GM19455 (cell line): ENCODE data around the gene U2AF1L4.
"Not testable (repeated sequence)": the region's sequence is repeated elsewhere in the genome, so short reads cannot be mapped to it uniquely, and the experiment has no call there.

ENCODE experiments used
- ATAC-seq: cut with Tn5 transposase; IDR thresholded peaks from one replicate; pipeline ENCODE4 v1.9.1; 2021; ENCODE audit not compliant: unreplicated experiment

Gene U2AF1L4

GRCh38 chr19:35727956-35728706 lies 17.1 kb downstream of the U2AF1L4 start:
- ATAC-seq, result no peak

- ATAC-seq, result no peak
These were observed 17.9 kb downstream of the U2AF1L4 start for GRCh38 chr19:35727053-35727955.

DNA sequence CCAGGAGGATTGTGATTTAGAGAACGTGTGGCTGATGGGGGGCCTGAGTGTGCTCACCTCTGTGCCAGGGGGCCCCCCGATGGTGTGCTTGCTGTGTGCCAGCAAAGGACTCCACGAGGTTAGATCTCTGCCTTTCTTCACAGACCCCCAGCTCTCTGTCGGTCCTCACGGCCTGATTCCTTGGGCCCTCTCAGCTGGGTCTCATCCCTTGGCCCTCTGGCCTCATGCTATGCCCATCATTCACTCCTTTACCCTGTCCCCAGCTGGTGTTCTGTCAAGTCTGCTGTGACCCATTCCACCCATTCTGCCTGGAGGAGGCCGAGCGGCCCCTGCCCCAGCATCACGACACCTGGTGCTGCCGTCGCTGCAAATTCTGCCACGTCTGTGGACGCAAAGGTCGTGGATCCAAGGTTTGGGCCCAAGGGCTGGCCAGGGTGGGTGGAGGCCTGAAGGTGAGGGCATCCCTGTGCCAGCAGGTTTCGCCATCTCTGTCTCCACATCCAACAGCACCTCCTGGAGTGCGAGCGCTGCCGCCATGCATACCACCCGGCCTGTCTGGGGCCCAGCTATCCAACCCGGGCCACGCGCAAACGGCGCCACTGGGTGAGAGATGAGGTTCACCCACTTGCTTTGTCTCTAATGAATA lies 19.9 kb downstream of the U2AF1L4 start:
- ATAC-seq, result no peak

- ATAC-seq, result no peak
These were observed 20.7 kb downstream of the U2AF1L4 start for GRCh38 chr19:35724560-35724959.

GRCh38 chr19:35724132-35724531 lies 21.1 kb downstream of the U2AF1L4 start:
- ATAC-seq, result not testable (repeated sequence)

- no peak for ATAC-seq
These were observed 21.5 kb downstream of the U2AF1L4 start for GRCh38 chr19:35723671-35724070.

DNA sequence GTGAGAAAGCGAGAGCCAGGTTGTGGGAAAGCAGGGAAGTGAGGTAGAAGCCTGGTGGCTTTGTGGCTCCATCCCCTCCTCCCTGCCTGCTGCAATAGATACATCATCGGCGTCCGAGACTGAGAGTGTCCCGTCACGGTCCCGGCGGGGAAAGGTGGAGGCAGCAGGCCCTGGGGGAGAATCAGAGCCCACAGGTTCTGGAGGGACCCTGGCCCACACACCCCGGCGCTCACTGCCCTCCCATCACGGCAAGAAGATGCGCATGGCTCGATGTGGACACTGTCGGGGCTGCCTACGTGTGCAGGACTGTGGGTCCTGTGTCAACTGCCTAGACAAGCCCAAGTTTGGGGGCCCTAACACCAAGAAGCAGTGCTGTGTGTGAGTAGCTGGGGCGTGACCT lies 22.3 kb downstream of the U2AF1L4 start:
- ATAC-seq, result no peak

GRCh38 chr19:35722461-35722860 lies 22.8 kb downstream of the U2AF1L4 start:
- no peak for ATAC-seq

- no peak for ATAC-seq
These were observed 23.8 kb downstream of the U2AF1L4 start for GRCh38 chr19:35721374-35721773.

DNA sequence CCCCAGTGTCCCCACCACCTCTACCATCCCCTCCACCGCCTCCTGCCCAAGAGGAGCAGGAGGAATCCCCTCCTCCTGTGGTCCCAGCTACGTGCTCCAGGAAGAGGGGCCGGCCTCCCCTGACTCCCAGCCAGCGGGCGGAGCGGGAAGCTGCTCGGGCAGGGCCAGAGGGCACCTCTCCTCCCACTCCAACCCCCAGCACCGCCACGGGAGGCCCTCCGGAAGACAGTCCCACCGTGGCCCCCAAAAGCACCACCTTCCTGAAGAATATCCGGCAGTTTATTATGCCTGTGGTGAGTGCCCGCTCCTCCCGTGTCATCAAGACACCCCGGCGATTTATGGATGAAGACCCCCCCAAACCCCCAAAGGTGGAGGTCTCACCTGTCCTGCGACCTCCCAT lies 24.6 kb downstream of the U2AF1L4 start:
- ATAC-seq, result no peak

DNA sequence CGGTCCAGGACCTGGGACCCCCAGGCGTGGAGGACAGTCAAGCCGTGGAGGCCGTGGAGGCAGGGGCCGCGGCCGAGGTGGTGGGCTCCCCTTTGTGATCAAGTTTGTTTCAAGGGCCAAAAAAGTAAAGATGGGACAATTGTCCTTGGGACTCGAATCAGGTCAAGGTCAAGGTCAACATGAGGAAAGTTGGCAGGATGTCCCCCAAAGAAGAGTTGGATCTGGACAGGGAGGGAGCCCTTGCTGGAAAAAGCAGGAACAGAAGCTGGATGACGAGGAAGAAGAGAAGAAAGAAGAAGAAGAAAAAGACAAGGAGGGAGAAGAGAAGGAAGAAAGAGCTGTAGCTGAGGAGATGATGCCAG lies 25.1 kb downstream of the U2AF1L4 start:
- ATAC-seq, result no peak

- no peak for ATAC-seq
These were observed 25.6 kb downstream of the U2AF1L4 start for GRCh38 chr19:35719402-35720162.

DNA sequence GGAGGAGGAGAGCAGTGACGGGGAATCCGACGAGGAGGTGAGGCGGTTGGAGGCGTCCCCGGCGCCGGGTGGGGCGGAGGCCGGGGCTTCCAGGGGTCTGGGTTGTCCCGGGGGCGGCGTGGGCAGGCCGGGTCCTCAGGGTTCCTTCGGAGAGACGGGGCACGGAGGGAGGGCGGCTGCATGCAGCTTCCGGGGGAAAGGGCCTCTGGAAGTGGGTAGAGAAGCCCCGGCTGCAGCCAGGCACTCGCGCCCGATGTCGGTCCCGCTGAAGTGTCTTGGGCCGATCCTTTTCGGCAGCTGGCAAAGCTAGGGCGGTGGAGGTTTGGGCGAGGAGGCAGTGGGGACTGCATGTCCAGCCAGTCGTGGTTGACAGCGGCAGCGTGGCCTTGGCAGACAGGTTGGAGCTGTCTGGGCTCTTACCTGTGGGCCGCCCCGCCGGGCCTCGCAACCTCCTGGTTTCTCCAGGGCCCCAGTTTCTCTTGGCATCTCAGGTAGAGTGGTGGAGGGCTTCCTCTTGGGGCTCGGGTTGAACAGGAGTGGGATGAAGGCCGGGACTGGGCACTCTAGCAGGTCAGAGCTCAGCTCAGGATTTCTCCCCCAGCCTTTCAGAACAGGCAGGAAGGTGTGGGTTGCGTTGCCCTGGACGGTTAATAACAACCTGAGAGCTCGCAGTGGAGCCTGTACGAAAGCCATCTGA lies 26.7 kb downstream of the U2AF1L4 start:
- peak; percentile 5 for ATAC-seq

DNA sequence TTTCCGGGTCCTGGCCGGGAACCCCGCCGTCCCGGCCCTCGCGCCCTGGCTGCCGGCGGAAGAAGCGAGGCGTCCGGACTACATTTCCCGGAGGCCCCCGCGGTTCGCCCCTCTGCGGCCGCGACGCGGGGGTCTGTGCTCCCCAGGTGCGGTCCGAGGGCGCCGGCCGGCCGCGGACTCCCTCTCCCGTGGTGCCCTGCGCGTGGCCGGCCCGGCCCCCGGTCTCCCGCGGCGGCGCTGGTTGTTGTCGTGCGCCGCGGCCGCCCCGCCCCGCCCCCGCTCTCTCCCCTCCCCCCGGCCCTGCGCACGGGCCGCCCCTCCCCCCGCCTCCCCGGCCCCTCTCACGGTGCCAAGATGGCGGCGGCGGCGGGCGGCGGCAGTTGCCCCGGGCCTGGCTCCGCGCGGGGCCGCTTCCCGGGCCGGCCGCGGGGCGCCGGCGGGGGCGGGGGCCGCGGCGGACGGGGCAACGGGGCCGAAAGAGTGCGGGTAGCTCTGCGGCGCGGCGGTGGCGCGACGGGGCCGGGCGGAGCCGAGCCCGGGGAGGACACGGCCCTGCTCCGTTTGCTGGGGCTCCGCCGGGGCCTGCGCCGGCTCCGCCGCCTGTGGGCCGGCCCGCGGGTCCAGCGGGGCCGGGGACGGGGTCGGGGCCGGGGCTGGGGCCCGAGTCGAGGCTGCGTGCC lies 27.4 kb downstream of the U2AF1L4 start, which contains the start of gene KMT2B:
KMT2B (plus strand) TSS at position 339 of the 680 bp plus-strand sequence; CDS start at position 355, 16 bp downstream.
- peak; percentile 41 for ATAC-seq

GRCh38 chr19:35716801-35717664 lies 28.2 kb downstream of the U2AF1L4 start:
- peak; percentile 49 for ATAC-seq

DNA sequence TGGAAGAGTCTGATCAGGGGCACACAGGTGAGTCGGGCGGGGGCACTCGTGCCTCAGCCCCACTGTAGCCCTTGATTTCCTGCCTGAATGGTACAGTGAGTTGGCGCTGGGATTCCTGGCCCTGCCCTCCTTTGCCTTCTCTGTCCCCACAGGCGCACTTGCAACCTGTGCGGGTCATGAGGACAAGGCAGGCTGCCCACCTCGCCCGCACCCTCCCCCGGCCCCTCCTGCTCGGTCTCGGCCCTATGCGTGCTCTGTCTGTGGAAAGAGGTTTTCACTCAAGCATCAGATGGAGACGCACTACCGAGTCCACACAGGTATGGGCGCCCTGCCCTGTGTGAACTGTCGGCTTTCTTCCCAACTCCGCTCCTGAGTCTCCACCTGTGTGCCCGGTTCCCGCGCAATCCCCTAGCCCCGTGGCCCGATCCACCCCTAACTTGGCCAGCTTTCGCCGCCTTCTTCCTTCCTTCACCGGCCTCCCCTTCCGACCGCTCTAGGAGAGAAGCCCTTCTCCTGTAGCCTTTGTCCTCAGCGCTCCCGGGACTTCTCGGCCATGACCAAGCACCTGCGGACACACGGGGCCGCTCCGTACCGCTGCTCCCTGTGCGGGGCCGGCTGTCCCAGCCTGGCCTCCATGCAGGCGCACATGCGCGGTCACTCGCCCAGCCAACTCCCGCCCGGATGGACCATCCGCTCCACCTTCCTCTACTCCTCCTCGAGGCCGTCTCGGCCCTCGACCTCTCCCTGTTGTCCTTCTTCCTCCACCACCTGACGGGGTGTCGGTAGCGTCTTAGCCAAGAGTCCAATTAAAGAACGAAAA lies 29.0 kb downstream of the U2AF1L4 start:
- ATAC-seq, result no peak

GRCh38 chr19:35715355-35715809 lies 29.8 kb downstream of the U2AF1L4 start:
- ATAC-seq, result no peak
